Measurements from ENCODE around the gene NTRK2. TPM values are rescaled to one million over a fixed set of nuclear protein-coding genes. Genes with fewer than 3 reads are reported as not detected.
A peak's percentile ranks its signal among the peaks of the same experiment; 100 is the strongest.

Gene NTRK2
- total RNA-seq, 1 donor: under 0.01 TPM

DNA sequence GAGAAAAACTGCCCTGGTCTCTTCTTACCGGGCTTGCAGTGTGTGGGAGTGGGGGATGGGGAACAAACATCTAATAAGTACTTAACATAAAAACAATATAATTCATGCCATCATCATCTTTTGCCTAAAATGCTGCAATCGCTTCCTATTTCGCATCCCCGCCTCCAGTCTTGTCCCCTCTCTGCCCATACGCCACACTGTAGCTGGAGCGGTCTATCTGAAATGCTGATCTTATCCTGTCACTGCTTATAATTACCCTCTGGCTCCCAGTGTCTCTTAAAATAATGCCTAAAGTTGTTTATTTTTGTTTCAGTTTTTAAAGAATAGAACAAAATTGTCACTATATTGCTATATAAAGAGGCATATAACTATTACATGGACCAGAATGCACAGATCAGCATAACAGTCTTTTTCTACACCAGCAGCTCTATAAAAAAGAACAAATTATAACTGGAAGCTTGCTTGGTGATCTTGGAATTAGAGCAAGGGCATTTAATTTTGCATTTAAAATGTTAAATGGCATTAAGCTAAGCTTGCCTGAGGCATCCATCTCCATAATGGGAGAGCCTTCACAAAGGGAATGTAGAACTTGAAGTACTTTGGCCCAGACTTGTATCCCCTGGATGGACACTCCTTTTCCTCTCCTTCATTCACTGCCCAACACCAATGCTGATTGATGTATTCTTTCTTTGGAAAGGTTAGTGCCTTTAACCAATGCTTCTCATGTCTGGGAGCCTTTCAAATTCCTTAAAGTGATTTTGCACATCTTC, 12.2 kb downstream of the NTRK2 start:
- no peak for DNase-seq (ENCODE audit: low read depth in 2 of 3, low spot score in 2 of 3)

DNA sequence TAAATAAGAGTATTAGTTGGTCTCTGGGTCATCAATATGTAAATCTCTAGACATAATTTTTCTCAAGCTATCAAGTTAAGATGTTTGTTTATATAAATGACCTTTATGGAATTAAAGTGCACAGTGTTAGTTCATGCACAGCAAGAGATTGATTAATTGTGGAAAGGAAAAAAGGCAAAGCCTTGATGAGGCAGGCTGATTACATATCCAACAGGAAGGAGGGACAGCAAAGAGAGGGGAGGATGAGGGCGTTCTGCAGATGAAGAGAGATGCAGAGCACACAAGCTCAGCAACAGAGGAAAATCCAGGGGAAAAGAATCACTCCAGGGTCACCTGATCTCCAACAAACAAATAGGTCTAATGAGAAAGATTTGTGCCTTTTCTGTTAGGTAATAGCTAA, 16.5 kb downstream of the NTRK2 start:
- DNase-seq (ENCODE audit: low read depth in 2 of 3, low spot score in 2 of 3): no peak

DNA sequence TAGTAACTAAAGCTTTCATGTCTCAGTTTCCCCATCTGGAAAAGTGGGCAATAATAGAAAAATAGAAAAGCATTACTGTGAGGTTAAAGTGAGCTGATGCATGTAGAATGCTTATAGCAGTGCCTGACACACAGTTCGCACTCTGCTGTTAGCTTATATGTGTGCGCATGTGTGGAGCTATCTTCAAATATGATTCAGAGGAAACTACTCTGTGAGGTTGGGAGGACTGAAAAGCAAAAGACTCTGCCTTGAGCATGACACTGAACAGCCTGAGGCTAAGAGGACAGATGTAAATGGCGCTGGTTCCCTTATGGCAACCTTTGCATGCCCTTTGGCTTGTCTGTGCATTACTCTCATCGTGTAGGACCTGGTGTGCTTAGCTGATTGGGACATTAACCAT, 19.4 kb downstream of the NTRK2 start:
- no peak for DNase-seq (ENCODE audit: low read depth in 2 of 3, low spot score in 2 of 3)

DNA sequence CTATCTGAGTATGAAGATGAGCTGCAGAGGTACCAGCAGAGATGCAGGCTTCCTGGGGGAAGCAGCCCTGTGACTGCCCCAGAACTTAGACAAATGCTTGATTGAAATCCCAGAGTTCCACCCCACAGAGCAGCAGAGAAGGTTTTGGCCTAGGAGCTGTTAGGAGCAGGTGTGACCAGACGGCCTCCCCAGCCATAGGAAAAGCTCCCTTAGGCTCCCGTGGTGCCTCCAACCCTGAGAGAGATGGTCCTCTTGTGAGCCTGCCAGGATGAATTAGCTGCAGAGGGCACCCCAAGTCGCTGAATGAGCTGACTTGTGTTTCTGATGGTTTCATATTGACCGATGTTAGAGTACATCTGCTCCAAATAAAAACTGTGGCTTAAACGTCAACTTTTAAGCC, 22.1 kb downstream of the NTRK2 start:
- no peak for DNase-seq (ENCODE audit: low read depth in 2 of 3, low spot score in 2 of 3)

DNA sequence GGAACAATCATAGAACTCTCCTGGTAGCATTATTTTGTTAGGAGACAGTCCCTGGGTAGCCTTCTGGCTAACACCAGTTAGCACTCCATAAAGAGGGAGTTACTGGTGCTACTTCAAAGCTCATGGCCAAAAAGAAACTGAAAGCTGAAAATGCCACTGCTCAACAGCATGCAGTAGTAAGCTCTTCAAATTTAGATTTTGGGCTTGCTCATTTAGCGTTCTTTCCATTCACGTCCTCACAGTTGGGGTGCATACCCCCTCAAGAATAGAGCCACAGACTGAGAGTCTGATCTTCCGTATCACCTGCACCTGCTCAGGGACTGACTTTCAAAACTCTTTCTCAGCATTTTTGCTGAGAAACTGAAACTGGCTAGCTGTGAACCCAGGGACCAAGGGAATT, 24.7 kb downstream of the NTRK2 start:
- no peak for DNase-seq (ENCODE audit: low read depth in 2 of 3, low spot score in 2 of 3)

DNA sequence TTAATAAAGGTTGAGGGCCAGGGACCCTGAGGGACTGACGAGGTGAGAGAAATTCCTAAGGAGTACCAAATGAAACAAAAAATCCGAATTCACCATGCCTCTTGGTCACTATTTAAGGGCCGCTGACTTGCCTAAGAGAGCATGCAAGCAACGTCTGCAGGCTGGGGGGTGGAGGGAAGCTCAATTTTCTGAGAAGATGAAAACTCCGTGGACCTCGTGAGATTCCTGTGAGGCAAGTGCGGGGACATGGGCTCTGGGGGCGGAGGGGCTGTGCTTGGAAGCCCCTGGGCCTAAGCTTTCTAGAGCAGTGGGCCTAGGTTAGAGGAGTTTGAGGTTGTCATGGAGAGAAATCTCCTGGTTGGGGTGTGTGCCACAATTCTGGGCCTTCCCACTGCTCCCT, 27.5 kb downstream of the NTRK2 start:
- DNase-seq (ENCODE audit: low read depth in 2 of 3, low spot score in 2 of 3): no peak

DNA sequence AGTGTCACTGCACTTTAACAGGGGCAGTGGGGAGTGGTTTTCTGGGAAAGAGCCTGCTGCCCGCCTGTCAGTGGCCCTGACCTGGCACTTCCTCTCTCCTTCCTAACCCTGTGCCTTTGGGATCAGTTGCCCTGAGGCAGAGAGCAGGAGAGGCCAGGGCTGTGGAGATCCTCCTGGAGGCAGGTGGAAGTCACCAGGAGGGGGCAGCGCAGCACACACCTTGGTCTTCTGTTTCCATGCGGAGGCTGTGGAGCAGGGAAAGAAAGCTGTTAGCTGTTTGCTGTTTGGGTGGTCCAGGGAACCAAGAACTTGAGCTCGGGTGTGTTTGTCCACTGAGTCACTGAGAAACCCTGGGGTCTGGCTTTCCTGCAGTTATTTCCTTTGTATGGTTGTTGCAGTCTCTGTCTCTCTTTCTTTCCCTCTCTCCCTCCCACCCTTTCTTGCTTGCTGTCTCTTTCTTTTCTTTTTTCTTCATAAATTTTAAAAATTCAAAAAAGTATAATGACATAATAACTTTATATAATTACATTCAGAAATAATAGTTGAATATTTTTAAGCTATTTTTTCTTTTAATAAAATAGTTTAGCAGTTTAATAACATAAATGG, 28.1 kb downstream of the NTRK2 start:
- DNase-seq (ENCODE audit: low read depth in 2 of 3, low spot score in 2 of 3): peak in 2 of 3 donors; percentile 31 to 57

DNA sequence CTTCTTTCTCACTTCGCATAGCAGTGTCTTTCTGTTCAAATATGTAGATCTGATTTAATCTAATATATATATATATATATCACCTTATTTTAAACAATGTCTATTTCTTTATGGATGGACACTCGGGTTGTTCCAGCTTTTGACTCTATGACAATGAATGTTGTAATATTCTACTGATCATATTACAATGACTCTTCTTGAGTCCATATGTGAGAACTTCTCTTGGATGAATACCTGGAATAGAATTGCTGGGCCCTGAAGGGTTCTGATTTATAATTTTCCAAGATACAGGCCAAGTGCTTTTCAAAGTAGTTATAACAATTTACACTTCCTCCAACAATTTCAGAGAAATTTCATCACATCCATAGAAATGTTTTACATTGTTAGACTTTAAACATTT, 28.8 kb downstream of the NTRK2 start:
- DNase-seq (ENCODE audit: low read depth in 2 of 3, low spot score in 2 of 3): no peak

DNA sequence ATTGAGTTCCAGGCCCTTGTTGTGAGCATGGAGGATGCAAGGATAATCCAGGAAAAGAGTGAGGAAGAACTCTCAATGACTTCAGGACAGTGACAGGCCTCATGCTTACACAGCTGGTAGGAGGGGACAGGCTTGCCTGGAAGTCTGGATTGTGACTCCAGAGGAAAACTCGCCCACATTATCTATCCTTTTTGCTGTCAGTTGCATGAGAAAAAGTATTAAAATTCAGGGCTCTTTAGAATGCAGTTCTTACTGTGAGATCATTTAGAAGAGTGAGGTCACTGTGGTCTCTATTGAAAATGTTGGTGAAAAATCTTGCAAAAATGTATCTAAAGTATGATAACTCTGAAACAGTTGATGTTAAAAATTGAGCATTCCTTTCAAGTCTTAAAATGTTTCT, 30.5 kb downstream of the NTRK2 start:
- no peak for DNase-seq (ENCODE audit: low read depth in 2 of 3, low spot score in 2 of 3)

DNA sequence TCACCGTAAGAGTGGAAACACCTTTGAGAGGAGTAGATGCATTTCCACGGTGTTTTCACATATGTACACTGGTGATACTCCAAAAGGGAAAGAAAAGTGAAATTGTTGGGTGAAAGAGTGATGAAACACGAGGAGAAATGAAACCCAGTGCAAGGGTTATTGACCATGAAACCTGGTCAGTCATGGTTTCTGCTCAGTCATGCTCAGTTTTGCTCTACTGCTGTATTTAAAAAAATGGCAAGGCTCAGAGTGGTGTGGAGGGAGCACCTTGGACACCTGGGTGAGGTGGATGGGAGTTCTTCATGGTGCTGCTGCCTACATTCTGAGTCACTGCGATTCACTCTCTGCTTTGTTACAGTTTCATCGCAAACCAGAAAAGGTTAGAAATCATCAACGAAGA, 32.3 kb downstream of the NTRK2 start:
- no peak for DNase-seq (ENCODE audit: low read depth in 2 of 3, low spot score in 2 of 3)

DNA sequence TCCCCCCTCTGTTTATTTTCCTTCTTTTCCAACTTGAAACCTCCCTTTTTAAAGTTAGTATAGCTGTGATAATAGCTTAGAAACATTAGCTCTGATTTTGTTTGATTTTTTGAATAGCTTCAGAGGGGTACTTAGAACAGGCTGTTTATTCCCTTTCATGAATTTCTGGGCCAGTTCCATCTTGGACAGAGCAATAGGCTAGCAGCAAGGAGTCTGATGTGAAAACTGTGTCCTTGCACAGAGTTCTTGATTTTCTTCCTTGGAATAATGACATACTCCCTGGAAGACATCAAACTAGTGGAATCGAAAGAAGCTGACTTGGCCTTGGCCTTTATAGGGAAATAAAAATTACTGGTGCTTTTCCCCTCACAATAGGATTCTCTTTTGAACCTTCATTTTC, 32.9 kb downstream of the NTRK2 start:
- no peak for DNase-seq (ENCODE audit: low read depth in 2 of 3, low spot score in 2 of 3)

DNA sequence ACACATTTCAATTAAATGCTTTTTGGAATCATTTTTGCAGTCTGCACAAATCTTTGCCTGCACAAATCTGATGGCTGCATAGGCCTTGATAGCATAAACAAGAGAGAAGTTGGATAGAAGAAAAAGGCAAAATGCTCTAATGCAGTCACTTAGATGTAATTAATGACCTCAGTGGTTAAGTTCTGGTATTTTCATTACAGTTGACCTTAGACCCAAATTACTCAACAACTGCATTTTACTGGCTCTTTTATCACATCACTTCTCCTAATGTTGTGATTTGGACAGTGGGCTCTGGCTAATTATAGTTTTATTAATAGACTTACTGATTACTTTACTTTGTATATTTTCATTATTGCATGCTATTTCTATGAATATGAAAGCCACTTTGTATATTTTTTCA, 34.3 kb downstream of the NTRK2 start:
- no peak for DNase-seq (ENCODE audit: low read depth in 2 of 3, low spot score in 2 of 3)

DNA sequence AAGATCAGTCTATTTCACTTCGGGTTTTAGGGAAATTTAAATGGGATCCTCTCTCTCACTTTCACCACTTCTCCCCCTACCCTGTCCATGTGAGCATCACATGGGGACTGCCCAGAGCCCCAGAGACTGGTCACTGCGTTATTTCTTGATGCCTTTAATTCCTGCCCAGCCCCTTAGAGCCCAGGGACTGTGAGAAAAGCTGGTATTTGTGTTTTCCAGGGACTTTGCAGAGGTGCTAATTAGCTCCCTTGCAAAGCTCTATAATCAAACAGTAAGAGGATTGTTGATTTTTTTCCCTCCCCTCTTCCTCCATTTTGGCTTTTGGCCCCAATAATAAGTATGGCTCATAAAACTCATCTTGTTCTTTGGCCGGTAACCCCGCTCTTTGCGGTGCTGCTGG, 35.6 kb downstream of the NTRK2 start:
- DNase-seq (ENCODE audit: low read depth in 2 of 3, low spot score in 2 of 3): no peak

DNA sequence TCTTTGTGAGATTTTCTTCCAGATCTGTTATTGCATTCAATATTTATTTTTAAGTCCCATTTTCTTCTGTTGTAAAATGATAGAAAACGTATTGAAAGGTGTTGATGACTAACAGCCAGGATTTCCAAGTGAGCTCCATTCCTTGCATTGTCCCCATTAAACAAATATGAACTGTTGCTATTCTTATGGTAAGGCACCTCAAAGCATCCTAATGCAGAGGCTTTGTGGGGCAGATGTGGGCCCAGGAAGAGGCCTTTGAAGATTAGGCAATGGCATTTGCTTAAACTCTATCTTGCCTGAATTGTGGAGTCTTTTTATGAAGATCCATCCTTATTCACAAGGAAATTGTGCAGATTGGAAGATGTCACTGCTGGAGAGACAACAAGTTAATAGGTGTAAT, 38.9 kb downstream of the NTRK2 start:
- DNase-seq (ENCODE audit: low read depth in 2 of 3, low spot score in 2 of 3): no peak

DNA sequence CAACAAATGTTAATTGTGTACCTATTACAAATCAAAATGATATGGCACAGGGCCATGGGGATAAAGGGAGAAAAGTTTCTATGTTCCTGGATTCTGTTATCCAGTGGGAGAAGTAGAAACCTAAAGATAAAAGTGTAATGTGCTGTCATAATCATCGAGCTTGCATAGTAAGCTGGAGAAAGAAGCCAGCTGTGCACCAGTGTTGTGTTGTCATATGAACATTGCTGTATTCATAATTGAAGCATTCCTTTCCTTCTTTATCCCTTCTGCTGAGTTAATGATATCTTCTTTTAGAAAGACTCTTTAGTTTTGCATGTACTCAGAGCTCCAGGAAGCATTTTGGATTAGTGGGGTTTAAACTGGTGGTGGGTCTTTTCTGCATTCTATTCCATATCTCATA, 39.5 kb downstream of the NTRK2 start:
- no peak for DNase-seq (ENCODE audit: low read depth in 2 of 3, low spot score in 2 of 3)

DNA sequence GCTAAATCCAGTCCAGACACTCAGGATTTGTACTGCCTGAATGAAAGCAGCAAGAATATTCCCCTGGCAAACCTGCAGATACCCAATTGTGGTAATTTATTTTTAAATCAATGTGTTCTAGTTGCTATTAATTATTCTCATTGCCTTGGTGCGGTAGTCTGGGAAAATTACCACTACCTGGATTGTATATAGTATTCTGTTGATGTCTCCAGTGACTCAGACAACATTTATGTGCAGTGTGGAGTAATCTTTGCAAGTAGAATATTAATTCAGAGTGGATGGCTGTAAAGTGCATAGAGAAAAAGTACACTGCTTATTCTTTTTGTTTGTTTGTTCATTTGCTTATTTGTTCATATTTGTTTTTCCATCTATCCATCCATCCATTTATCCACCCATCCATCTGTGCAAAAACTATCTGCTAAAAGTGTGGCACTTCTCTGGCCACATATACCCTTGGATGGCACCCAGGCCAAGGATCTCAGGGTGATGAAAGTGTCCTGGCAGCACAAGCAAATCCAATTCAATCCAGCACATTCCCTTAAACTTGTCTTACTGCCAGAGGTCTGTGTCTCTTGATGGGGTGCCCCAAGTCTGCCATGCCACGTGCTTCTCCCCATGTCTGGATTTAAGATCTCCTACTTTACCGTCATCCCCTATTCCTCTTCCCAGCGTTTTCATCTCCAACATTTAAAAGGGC, 41.3 kb downstream of the NTRK2 start:
- DNase-seq (ENCODE audit: low read depth in 2 of 3, low spot score in 2 of 3): no peak

DNA sequence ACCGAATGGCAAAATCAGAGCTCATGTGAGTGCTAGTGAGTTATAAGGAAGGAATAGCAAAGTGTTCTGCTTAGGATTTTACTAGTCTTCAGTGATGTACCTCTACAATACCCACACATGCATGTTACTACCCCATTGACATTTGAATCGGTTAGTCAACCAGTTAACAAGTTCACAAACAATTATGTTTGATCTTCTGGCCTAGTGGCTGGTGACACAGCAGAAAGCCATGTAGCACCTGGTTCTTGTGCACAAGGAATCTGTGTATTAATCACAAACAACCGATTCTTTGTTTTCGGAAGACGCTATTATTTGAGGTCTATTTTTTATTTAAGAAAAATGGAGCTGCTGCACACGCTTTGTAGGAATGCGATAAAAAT, 41.9 kb downstream of the NTRK2 start:
- DNase-seq (ENCODE audit: low read depth in 2 of 3, low spot score in 2 of 3): no peak

DNA sequence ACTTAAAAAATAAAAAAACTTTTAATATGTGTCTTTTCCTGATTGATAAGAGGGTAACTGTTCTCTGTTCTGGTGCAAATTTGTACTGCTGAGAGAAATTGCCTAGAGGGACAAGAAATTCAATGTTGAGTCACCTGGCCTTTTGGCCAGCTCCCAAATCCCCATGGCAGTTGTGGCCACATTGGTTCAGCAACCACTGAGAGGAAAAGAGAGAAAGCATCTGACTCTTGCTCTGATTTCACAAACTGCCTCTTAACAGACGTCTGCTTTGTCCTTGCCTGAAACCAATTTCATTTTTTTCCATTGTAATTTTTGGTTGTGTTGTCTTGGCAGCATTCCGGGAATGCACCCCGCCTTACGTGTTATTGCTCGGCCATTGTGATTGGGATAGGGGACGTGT, 42.4 kb downstream of the NTRK2 start:
- DNase-seq (ENCODE audit: low read depth in 2 of 3, low spot score in 2 of 3): peak in 2 of 3 donors; percentile 32 to 55

DNA sequence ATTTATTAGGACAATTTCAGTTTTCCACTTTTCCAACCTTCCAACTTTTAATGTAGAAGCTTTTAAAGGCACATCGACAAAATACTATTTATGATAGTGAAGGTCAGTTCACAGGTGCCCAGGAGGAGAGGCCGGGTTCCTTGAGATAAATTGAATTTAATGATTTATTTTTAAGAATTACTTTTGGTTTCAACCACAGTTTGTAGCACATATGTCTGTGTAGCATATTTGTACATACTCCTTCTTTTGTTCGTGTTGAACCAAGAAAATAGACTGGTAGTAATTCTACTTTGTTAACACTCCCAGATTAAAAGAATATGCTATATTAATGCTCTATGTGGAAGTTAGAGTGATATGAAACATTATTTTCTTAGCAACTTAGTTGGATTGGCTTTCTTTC, 46.7 kb downstream of the NTRK2 start:
- DNase-seq (ENCODE audit: low read depth in 2 of 3, low spot score in 2 of 3): no peak

DNA sequence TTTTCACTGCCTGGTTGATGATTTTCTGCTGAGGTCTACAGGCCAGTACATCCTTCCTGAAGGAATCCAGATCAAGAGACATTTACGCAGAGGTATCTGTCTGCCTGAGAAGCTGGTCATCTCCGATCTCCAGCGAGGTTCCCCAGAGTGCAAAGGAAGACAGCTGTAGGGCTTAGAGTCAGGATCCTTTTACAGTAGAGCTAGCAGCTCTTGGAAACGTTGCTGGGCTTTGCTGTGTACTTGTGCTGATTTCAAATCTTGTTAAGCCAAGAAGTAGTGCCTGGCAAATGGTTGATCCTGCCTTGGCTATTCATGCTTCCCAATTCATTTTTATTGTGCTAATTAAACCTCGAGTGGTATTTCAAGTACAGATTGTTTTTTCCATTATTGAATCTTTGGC, 48.9 kb downstream of the NTRK2 start:
- DNase-seq (ENCODE audit: low read depth in 2 of 3, low spot score in 2 of 3): no peak

DNA sequence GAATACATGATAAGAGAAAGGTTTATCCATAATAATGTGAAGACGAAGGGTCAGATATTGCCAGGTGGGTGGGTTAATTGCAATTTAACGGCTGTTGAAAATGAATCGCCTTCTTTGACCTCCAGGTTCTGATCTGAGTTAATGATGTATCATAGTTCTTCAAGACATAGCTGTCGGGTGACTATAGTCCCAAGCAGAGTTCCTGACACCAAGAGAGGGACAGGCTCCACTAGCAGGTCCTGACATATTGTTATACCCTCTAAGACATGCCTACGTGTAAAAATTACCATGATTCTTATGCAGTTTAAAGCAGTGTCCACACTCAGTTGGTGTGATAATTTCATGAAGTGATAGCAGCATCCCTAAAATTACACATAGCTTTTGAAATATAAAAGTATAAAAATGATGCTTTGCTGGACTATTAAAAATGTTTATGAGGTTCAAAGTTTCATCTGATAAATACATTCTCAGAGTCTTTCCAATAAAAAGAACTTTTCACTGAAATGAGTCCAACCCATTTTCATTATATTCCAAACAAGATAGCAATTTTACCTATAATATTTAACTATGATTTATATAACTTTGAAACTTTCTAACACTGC, 53.0 kb downstream of the NTRK2 start:
- DNase-seq (ENCODE audit: low read depth in 2 of 3, low spot score in 2 of 3): no peak

DNA sequence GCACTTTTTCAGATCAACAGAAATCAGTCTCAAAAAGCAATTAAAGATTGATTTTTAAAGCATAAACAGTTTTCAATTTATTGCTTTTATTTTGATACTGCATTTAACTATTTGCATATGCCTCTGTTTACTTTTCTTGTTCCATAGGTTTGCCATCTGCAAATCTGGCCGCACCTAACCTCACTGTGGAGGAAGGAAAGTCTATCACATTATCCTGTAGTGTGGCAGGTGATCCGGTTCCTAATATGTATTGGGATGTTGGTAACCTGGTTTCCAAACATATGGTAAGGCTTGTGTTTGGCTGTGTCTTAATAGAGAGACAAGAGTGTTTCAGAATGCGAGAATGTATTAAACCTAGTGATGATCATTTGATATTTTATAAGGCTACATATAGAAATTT, 53.9 kb downstream of the NTRK2 start:
- DNase-seq (ENCODE audit: low read depth in 2 of 3, low spot score in 2 of 3): no peak

Data from hematopoietic multipotent progenitor cell (in vitro differentiated cells).